ENCODE measurements around the gene ATP6V1C2.

- TF ChIP-seq CTCF (IDR thresholded peaks at IDR 0.05; ENCODE audit: low read depth, low read length), result no peak
- no peak for TF ChIP-seq EZH2phosphoT487 (IDR thresholded peaks at IDR 0.05; ENCODE audit: low read depth)
Observed at GRCh38 chr2:10820562-10820961, 99.1 kb downstream of the ATP6V1C2 start.

All from OCI-LY3 (cell line).